H4 (cell line): ENCODE results near the gene AKAP8L. TPM values are rescaled to one million over a fixed set of nuclear protein-coding genes. Genes with fewer than 3 reads are reported as not detected.
"Not testable (repeated sequence)": the region's sequence is repeated elsewhere in the genome, so short reads cannot be mapped to it uniquely, and the experiment has no call there.

Source experiments
- DNase-seq: peaks from one replicate; pipeline ENCODE4 v3.0.0-alpha.2; 2015; ENCODE audit warnings: low spot score
- total RNA-seq: library from RNA; depleted of rRNA; stranded (reverse); fragments of >200 nt; shearing (Covaris generic); gene quantifications from 2 replicates; pipeline ENCODE4 v1.2.3, GENCODE V29; 2014

Gene AKAP8L
- total RNA-seq, 1 experiment from 2014 or later, result 37.5 TPM

DNA sequence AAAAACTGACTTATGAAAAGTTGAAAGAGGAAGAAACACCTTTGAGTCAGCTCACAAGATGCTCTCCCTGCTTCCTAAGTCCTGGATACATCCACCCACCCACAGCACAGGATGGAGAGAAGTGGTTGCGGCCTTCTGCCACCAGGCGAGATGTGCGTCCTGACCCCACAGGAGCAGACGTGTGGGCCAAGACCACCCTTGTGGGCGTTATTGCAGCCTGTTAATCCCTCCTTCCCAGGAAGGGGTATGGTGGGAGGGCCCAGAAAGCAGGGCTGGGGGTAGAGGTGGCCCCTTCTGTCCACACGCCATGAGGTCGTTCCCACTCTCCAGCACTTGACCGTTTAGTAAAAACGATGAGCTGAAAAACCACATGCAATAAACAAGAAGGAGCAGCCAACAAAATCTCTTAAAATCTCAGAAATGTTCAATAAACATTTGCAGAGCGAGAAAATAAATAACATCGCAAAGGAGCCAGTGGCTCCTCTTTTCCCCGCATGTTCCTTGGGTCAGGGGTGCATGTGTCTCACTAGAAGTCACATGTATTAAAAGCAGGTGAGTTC lies 2.4 kb upstream of the AKAP8L start:
- DNase-seq, result no peak

DNA sequence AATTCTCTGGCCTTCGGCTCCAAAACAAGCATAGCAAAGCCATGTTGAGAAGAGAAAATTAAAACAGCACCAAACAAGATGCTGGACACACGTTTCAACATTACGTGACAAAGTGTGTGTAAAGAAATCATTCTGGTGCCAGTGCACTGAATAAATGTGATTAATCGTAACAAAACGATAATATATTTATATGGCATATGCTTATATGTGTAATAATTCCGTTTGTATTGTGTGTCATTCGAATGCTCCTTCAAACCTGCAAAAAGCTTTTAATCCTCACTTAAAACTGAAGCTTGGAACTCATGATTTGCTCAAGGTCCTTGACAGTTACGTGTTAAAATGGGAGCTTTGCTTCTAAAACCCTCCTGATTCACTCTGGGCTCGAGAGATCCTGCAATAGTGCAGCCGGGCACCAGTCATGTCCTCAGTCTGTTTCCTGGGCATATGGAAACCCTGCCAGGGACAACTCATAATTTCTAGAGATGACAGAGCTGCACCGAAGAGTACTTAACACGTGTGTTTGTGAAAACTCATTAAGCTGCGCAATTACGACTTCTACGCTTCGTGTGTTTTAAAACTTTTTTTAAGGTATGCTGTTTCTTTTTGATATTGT lies 731 bp upstream of the AKAP8L start:
- DNase-seq, result no peak

DNA sequence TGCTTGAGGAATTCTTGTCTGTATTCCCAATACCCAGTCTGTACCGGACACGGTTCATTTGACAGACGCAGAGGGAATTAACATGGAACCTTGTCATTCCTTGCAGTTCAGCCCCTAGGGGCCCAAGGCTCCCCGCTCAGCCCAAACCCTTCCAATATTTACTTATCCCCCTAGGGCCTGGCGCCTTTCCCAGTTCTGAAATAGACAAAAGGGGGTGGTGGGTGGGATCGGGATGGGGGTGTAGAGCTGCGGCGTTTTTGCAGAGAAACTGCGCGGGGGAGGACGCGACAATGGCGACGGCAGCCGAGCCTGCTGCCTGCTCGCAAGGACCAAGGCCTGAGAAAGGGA lies 583 bp downstream of the AKAP8L start:
- no peak for DNase-seq

DNA sequence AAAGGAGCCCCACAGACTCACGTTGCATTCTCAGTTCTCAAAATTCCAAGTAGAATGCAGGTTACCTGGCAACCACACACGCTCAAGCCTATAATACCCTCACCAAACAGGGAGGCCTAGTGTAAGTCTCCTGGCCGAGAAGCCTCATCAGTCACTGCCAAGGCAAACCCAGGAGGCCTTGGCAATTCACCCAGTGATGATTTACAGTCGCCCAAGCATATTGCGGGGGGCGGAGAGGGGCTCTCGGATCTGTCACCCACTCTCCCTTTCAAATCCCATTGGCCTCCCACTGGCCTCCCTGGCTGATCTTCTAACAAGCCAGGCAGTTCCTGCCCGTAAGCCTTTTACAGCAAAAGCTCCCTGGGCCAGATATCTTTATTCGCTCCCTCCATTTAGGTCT lies 1.1 kb downstream of the AKAP8L start:
- DNase-seq, result no peak

DNA sequence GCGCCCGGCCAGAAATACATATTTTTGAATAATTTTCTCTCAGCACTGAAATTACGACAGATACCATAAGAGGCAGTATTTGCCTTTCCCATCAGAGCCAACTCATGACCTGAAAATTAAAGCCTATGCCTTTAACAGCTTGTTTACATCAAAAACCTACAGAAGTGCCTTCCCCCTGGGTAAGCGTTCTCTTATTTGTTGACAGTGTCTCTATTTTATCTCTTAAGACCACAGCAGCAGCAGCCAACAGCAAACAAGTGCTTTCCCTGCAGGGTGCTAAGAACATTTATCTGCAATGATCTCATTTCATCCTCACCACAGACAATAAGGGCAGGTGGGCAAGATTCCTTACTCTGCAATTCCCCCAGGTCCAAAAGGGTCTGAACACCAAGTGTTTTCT lies 6.0 kb downstream of the AKAP8L start:
- DNase-seq, result no peak

DNA sequence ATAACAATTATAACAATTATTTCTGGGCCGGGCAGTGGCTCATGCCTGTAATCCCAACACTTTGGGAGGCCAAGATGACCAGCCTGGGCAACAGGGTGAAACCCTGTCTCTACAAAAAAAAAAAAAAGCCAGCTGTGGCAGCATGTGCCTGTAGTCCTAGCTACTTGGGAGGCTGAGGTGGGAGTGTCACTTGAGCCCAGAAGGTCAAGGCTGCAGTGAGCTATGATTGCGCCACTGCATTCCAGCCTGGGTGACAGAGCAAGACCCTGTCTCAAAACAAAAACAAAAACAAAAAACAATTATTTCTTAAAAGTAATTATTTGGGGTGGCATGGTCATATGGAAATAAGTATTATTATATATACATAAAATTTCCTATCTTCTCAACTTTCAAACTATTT lies 7.4 kb downstream of the AKAP8L start:
- not testable (repeated sequence) for DNase-seq

DNA sequence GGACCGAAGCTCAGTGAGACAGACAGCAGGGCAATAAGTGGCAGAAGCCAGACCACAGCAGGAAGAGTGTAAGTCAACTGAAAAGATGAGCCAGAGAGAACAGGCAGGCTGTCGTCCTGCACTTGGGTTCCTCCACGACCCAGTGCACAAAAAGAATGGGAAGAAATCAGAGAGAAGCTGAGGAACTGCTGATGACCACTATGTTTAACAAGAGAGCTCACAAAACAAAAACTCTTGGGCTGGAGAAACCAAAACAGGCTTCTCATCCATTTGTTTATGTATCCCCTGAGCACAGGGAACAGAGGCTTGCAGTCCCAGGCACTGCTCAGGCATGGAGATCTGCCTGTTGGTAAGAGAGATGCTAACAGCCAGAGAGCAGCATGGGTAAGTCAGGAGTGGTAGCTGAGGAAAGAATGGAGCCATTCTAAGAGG lies 14.0 kb downstream of the AKAP8L start:
- no peak for DNase-seq

DNA sequence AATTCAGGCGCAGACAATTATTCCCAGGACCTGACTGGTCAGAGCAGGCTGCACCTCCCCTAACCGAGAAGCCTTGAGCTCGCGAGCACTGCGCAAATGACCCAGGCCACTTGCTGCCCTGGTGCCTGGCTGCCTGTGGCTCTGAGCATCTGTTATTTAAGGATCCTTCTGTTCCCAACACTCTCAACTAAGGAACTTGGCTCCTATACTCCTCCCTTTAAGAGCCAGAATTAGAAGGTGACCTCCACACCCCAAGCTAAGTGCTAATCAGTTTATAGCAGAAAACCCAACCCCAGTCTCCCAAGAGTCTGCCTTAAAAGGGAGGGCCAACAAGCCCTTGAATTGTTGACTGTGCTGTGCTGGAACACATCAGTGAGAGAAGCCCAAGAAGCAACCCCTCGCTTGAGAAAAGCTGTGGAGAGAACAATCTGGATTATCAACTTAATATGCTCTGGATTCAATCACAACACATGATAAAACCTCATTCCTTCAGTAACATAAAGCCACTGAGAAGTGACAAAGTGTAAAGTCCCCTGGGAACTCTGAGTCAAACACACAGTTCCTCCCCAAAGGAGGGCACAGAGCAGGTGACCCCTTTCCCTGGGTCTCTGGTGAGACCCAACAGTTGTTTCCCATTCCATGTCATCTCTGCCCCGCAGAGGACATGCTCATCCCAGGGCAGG lies 14.6 kb downstream of the AKAP8L start:
- DNase-seq, result no peak

DNA sequence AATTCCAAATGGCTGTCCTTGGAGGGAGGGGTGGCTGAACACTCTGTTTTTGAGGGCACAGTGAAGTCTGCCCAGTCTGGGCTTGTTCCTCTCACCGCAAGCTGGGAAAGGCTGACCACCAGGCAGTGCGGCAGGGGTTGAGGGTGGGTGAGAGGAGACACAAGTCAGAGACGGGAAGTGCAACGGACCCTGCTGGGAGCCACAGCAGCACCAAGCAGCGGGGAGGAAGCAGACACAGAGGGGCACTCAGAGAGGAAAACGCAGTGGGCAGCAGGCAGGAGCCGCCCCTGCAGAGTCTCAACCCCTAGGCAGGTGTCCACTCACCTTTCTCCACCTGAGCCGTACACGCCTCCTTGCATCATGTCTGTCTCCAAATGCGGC lies 15.6 kb downstream of the AKAP8L start:
- no peak for DNase-seq

DNA sequence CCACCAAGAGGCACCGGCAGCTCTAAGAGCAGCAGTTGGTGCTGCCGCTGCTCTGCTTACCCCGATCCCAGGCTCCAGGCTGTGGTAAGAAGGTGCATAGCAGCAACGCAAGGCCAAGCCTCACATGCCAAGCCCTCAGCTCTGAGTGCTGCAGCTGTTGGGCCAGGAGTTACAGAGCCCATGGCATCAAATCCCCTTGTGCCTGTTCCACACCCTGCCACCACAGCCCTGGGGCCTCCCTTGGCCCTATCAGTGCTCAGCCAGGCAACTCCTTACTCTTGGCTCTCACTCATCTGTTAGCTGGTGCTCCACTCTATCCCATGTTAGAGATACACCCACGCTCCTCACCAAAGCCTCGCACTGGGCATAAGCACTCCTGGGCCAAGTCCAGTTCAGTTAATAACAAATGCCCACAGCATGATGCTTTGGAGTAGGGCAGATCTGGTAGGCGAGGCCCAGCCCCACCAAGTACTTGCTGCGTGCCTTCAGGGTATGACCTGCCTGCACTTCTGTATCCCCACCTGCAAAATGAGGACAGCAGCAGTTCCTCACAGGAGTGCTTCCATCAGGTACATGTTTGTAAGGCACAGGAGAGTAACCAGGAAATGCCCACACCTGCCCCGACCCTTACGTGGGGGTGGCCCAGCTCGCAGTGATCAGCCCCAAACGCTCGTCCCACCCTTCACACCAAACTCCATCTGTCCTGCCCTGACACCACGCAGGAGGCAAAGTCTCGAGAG lies 16.2 kb downstream of the AKAP8L start:
- DNase-seq, result no peak

DNA sequence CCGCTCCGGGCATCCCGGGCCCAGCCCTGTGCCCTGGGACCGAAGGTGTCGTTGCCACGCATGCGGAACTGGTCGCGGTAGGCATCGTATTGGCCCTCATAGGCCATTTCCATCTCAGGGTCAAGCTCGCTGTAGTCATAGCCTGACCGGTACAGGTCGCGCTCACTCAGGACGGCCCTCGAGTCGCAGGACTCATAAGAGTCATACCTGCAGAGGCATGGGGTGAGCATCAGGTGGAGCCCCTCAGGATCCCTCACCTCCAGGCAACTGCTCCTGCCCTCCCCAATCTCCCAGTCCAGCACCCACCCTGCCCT lies 17.4 kb downstream of the AKAP8L start:
- no peak for DNase-seq

DNA sequence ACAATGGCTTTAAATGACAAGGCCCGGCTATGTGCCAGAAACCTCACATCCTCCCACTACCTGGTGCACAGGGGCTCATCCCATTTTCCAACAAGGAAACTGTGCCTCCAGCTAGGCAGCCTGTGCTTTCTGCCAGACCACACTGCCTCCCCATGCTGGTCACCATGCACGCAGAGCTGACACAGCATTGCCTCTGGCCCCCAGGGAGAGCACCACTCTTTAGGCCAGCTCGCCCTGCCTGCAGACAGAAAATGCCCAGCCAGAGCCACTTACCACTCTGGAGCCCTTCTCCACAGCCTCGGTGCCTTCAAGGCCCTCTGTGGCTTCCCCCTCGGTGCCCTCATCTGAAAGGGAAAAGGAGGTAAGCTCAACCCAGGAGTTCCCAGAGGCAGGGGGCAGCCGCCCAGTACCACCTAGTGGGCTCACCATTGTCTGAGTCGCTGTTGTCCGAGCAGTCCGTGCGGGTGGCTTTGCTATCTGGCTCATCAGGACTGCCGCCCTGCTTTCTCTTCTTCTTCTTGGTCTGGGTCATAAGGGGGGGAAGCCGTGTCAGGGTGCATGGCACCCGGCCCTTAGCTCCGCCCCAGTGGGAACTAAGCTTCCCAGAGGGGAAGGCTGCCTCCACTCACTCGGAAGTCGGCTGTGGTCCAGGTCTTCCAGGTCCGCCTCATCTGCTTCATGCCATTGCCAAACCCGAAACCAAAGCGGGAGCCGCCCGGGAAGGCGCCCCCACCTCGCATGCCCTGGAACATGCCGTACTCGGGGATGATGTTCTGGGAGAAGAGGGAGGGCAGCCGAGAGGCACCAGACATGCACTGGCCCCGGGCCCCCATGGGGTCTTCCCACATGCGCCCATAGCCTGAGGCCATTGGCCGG lies 18.0 kb downstream of the AKAP8L start:
- DNase-seq, result no peak

DNA sequence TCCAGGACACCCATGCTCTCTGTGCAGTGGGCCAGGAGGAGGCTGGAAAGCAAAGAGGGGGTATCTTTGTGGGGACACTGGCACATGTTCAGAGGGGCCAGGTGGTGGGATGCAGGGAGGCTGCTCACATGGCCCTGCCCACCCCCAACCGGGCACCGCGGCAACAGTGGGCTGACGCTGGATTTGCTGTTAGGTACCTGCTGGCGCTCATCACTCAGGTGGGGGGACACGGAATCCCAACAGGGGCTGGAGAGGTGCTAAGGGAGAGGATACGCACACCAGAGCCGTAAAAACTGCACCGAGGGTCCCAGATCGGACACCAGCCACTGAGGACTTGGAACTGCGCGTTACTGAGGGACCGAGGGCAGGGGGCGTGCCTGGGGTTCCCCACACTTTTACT lies 19.2 kb downstream of the AKAP8L start:
- no peak for DNase-seq

DNA sequence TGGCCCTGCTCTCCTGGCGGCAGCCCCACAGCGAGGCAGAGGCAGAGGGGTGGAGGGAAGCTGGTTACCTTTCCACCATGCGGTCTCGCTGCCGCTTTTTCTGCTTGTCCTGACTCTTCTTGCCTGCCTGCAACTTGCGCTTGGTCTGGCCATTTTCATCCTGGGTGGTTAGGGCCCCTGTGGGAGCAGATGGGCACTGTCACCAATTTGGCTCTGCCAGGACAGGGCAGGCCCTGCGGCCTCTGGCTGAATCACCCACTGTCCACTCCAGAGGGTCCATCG lies 19.6 kb downstream of the AKAP8L start:
- no peak for DNase-seq

DNA sequence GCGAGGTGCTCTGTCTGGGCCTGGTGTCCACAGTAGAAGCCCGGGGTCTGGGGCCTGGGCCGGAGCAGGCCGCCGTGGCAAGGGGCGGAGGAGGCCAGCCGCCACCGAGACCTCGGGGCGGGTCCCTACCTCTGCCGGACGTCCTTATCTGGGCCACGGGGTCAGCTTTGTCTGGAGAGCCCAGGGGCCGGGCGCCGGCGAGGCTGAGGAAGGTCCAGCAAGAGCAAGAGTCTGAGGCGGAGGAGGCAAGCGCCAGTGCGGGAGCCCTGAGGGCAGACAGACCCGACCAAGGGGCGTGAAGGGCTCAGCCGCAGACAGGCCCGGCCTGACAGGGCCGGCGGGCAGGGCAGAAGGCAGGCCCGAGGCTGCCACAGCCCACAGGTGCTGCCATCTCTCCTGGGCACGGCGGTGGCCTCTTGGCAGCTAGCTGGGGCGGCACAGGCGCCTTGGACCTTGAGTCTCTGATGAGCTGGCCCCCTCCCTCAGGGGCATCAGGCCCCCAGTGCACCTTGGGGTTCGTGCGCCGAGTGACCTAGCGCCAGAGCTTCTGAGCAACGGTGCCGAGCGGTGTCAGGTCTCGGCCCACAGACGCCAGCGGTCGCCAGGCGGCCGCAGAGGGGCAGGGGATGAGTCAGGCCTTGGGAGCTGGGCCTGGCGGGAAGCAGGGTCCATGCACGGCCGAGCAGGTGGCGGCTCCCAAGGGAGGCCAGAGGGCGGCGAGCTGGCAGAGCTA lies 20.1 kb downstream of the AKAP8L start:
- DNase-seq, result no peak

DNA sequence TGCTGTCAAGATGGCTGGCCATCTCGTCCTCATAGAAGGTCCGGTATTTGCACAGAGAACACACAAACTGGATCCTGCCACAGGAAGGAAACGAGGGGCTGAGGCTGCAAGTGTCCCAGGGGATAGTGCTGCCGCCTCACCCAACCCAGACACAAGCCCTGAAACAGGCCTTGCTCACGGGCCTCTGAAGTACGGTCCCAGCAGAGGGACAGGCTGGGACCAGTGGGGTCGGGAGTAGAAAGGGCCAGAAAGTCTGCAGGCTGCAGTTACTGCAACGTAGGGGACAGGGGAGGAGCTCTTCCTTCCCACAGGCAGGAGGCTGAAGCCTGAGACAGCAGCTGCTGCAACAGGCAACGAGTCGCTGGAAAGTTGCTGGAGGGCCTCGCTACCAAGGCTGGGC lies 21.0 kb downstream of the AKAP8L start:
- DNase-seq, result no peak

DNA sequence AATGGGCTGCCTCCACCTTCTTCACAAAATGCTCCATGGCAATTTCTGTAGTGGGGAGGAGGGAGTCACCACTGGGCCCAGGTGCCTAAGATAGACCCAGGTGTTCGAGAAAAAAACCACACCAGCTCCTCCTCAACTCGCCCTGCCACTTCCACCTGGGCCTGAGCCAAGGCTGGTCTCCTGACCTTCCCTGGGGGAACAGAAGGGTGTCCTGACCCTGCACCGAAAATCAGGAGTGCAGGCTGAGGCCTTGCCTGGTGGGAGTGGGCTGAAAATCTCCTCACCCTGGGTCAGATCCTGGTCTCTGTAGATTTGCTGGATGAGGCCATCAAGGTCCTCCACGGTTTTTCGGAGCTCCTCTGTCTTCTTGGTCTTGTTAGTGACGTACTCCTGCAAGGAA lies 21.6 kb downstream of the AKAP8L start:
- no peak for DNase-seq

DNA sequence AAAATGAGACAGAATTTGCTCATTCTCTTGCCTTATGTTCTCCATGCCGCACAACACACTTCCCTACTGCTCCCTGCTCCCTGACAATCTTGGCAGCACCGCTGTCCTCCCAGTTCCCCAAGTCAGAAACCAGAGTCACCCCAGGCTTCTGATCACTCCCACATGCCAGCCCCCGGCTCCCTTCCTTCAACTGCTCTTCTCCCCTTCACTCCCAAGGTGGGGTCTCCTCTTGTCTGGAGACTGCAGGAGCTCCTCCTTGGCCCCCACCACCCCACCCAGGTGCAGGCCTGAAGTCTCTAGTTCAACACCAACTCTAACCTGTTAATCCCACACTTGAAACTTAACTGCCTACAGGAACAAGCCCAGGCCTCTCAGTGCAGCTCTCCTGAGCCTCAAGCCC lies 22.4 kb downstream of the AKAP8L start:
- no peak for DNase-seq

DNA sequence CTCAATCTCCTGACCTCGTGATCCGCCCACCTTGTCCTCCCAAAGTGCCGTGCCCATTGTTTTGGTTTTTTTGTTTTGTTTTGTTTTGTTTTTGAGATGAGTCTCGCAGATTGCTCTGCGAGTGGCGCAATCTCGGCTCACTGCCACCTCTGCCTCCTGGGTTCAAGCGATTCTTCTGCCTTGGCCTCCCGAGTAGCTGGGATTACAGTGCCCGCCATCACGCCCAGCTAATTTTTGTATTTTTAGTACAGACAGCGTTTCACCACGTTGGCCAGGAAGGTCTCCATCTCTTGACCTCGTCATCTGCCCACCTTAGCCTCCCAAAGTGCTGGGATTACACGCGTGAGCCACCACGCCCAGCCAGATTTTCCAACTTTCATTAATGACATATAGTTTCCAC lies 23.5 kb downstream of the AKAP8L start:
- not testable (repeated sequence) for DNase-seq

DNA sequence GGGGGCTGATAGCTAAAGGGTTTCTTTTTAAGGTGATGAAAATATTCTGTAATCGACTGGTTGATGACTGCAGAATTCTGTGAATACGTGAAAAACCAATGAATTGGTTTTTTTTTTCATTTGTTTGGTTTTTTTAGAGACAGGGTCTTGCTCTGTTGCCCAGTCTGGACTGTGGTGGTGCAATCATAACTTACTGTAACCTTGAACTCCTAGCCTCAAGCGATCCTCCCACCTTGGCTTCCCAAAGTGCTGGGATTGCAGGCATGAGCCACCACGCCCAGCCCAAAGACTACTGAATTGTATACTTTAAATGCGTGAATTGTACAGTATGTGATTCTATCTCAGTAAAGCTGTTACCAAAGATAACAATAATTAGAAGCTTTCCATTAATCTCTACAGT lies 24.4 kb downstream of the AKAP8L start:
- DNase-seq, result no peak

DNA sequence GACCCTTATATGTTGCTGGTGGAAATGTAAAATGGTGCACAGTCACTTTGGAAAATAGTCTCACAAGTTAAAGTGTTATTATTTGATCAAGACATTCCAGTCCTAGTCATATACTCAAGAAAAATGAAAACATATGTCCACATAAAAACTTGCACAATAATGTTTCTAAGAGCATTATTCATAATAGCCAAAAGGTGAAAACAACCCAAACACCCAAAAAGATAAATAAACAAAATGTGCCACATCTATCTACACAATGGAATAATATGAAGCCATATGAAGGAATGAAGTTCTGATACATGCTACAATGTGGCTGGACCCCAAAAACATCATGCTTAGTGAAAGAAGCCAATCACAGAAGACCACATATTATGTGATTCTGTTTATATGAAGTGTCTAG lies 24.8 kb downstream of the AKAP8L start:
- DNase-seq, result no peak

DNA sequence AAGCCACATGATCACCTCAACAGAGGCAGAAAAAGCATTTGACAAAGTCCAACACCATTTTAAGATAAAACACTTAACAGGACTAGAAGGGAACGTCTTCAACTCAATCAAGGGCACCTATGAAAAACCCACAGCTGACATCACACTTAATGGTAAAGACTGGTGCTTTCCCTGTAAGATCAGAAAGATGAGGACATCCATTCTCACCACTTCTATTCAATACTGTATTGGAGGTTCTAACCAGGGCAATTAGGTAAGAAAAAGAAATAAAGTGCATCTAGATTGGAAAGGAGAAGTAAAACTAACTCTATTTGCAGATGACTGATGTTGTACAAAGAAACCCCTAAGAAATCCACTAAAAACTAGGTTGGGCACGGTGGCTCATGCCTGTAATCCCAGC lies 28.0 kb downstream of the AKAP8L start:
- no peak for DNase-seq
